HEK293 (cell line): ENCODE results near the gene PROK1.
A peak's percentile ranks its signal among the peaks of the same experiment; 100 is the strongest.

Experiments used
- CTCF ChIA-PET: fragments of 350-600 bp; formaldehyde crosslinking; extraction: SDS; loops from one replicate; lab custom pipeline; 2021; ENCODE audit warnings: antibody characterized with exemption; lab: Yijun Ruan, JAX
- POLR2A ChIA-PET: fragments of 300-600 bp; formaldehyde crosslinking; extraction: SDS; loops from one replicate; lab custom pipeline; 2020; ENCODE audit warnings: antibody characterized with exemption, inconsistent platforms; lab: Yijun Ruan, JAX
- H3K27ac ChIP-seq: fragments of 200-500 bp; sonication (Bioruptor generic); 2 replicates; pipeline ENCODE4 v1.5.1; 2014; ENCODE audit warnings: low read depth, low read length, control low read depth, inconsistent platforms; ENCODE audit errors: extremely low read depth
- H3K36me3 ChIP-seq, 2 experiments: fragments of 200-500 bp in 1 of 2; sonication (Bioruptor generic) in 1 of 2; 1 replicate in 1 of 2; 2 replicates in 1 of 2; pipeline ENCODE4 v1.5.1; 2014 to 2017; ENCODE audit warnings: inconsistent platforms in 2 of 2, low read length in 2 of 2; ENCODE audit not compliant: control insufficient read depth in 2 of 2, insufficient read depth in 1 of 2
- H3K4me1 ChIP-seq: fragments of 200-500 bp; sonication (Bioruptor generic); 2 replicates; pipeline ENCODE4 v1.5.1; 2014; ENCODE audit warnings: mild to moderate bottlenecking, low read length, inconsistent platforms; ENCODE audit not compliant: control insufficient read depth, insufficient read depth
- H3K4me3 ChIP-seq: 2 replicates; pipeline ENCODE4 v1.5.1; 2011; ENCODE audit warnings: low read depth, mild to moderate bottlenecking, control low read depth, low read length, moderate library complexity
- H3K9me3 ChIP-seq: fragments of 200-500 bp; sonication (Bioruptor generic); 2 replicates; pipeline ENCODE4 v1.5.1; 2014; ENCODE audit warnings: low read depth, low read length, inconsistent platforms; ENCODE audit not compliant: control insufficient read depth, insufficient read depth
- EGR2 ChIP-seq: fragments of 450-650 bp; formaldehyde crosslinking; IDR thresholded peaks from 2 replicates; pipeline ENCODE4 v1.5.1; 2016; ENCODE audit warnings: low read depth, missing biosample characterization, missing genetic modification characterization
- FEZF1 ChIP-seq: fragments of 450-650 bp; formaldehyde crosslinking; IDR thresholded peaks from 2 replicates; pipeline ENCODE4 v1.5.1; 2016; ENCODE audit warnings: missing biosample characterization, missing genetic modification characterization
- INSM2 ChIP-seq: fragments of 450-650 bp; formaldehyde crosslinking; IDR thresholded peaks from 2 replicates; pipeline ENCODE4 v1.5.1; 2016; ENCODE audit warnings: missing biosample characterization, missing genetic modification characterization
- SP3 ChIP-seq: fragments of 450-650 bp; formaldehyde crosslinking; IDR thresholded peaks from 2 replicates; pipeline ENCODE4 v1.5.1; 2016; ENCODE audit warnings: missing biosample characterization, missing genetic modification characterization
- YY2 ChIP-seq: fragments of 450-650 bp; formaldehyde crosslinking; IDR thresholded peaks from 2 replicates; pipeline ENCODE4 v1.5.1; 2016; ENCODE audit warnings: missing biosample characterization, missing genetic modification characterization
- ZBTB17 ChIP-seq: fragments of 450-650 bp; formaldehyde crosslinking; IDR thresholded peaks from 2 replicates; pipeline ENCODE4 v1.5.1; 2016; ENCODE audit warnings: missing biosample characterization, missing genetic modification characterization
- ZBTB20 ChIP-seq: fragments of 450-650 bp; formaldehyde crosslinking; IDR thresholded peaks from 2 replicates; pipeline ENCODE4 v1.5.1; 2016; ENCODE audit warnings: missing biosample characterization, missing genetic modification characterization
- ZBTB8A ChIP-seq: fragments of 450-650 bp; formaldehyde crosslinking; IDR thresholded peaks from 2 replicates; pipeline ENCODE4 v1.5.1; 2016; ENCODE audit warnings: missing biosample characterization, missing genetic modification characterization
- ZFHX2 ChIP-seq: fragments of 450-650 bp; formaldehyde crosslinking; conservative IDR thresholded peaks from 2 replicates; pipeline ENCODE4 v1.5.1; 2016; ENCODE audit warnings: missing biosample characterization, missing genetic modification characterization
- ZNF140 ChIP-seq: fragments of 450-650 bp; formaldehyde crosslinking; IDR thresholded peaks from 2 replicates; pipeline ENCODE4 v1.5.1; 2016; ENCODE audit warnings: missing biosample characterization, missing genetic modification characterization
- ZNF146 ChIP-seq: fragments of 450-650 bp; formaldehyde crosslinking; IDR thresholded peaks from 2 replicates; pipeline ENCODE4 v1.5.1; 2016; ENCODE audit warnings: missing biosample characterization, missing genetic modification characterization
- ZNF174 ChIP-seq: fragments of 450-650 bp; formaldehyde crosslinking; IDR thresholded peaks from 2 replicates; pipeline ENCODE4 v1.5.0; 2017; ENCODE audit warnings: missing biosample characterization, mild to moderate bottlenecking, missing genetic modification characterization
- ZNF202 ChIP-seq: fragments of 450-650 bp; formaldehyde crosslinking; IDR thresholded peaks from 2 replicates; pipeline ENCODE4 v1.5.1; 2016; ENCODE audit warnings: missing biosample characterization, missing genetic modification characterization, borderline replicate concordance
- ZNF280D ChIP-seq: fragments of 450-650 bp; formaldehyde crosslinking; IDR thresholded peaks from 2 replicates; pipeline ENCODE4 v1.5.1; 2016; ENCODE audit warnings: missing biosample characterization, missing genetic modification characterization
- ZNF335 ChIP-seq: fragments of 450-650 bp; formaldehyde crosslinking; conservative IDR thresholded peaks from 2 replicates; pipeline ENCODE4 v1.5.1; 2016; ENCODE audit warnings: missing biosample characterization, missing genetic modification characterization
- ZNF488 ChIP-seq: fragments of 450-650 bp; formaldehyde crosslinking; IDR thresholded peaks from 2 replicates; pipeline ENCODE4 v1.5.1; 2016; ENCODE audit warnings: missing biosample characterization, missing genetic modification characterization
- ZNF560 ChIP-seq: fragments of 450-650 bp; formaldehyde crosslinking; IDR thresholded peaks from 2 replicates; pipeline ENCODE4 v1.5.1; 2017; ENCODE audit warnings: missing biosample characterization, missing genetic modification characterization, borderline replicate concordance
- ZNF639 ChIP-seq: fragments of 450-650 bp; formaldehyde crosslinking; IDR thresholded peaks from 2 replicates; pipeline ENCODE4 v1.5.1; 2016; ENCODE audit warnings: missing biosample characterization, missing genetic modification characterization

Gene PROK1

GRCh38 chr1:110450929-110451328 is at the start of gene PROK1:
Gene PROK1, plus strand, starts transcription at chr1:110451149. Its CDS starts 68 bp downstream, at chr1:110451217.
- no peak within 1 kb of the TSS for H3K27ac ChIP-seq
- H3K4me1 ChIP-seq, result no peaks in the 10 kb centered on the region
- H3K36me3 ChIP-seq, result no peaks in the 10 kb centered on the region
- H3K9me3 ChIP-seq, result no peaks in the 10 kb centered on the region
- ChIA-PET CTCF (interaction anchor here (0.7 to 15.5 kb wide), 5 partner anchors 9 to 877 kb away, joined by 3 to 305 read pairs (median 9); no protein-coding TSS in a partner anchor), POLR2A (no interaction called here)
- no peak within 1 kb of the TSS for H3K4me3 ChIP-seq
- TF ChIP-seq ZNF202 (tag by site-specific recombination) (no peak), ZNF560 (tag by site-specific recombination) (no peak), ZBTB17 (peak; percentile 71), ZNF639 (no peak)

GRCh38 chr1:110403805-110404204 is 47.1 kb upstream of the PROK1 start:
- Histone ChIP-seq H3K4me1 (no peaks in the 10 kb centered on the region), H3K9me3 (no peaks in the 10 kb centered on the region), H3K36me3 (peaks cover 44 to 69% of the 10 kb centered on the region in 2 experiments), H3K4me3 (no peak overlapping the region), H3K27ac (no peak overlapping the region)
- TF ChIP-seq EGR2 (tag by site-specific recombination), result no peak
- TF ChIP-seq ZNF335 (tag by site-specific recombination), result no peak
- no peak for TF ChIP-seq ZNF488 (tag by site-specific recombination)
- TF ChIP-seq INSM2 (tag by site-specific recombination), result no peak
- TF ChIP-seq YY2 (tag by site-specific recombination), result no peak
- no peak for TF ChIP-seq ZBTB8A (tag by site-specific recombination)
- no peak for TF ChIP-seq ZNF140 (tag by site-specific recombination)
- TF ChIP-seq FEZF1, result no peak
- TF ChIP-seq ZNF146, result no peak
- no peak for TF ChIP-seq ZNF280D (tag by site-specific recombination)
- TF ChIP-seq ZBTB20 (tag by site-specific recombination), result no peak
- TF ChIP-seq SP3, result no peak
- no peak for TF ChIP-seq ZNF174 (tag by site-specific recombination)
- TF ChIP-seq ZFHX2 (tag by site-specific recombination), result no peak
- ChIA-PET POLR2A (no interaction called here), CTCF (interaction anchor here (0.6 to 3.7 kb wide), 3 partner anchors 9 to 196 kb away, joined by 3 to 9 read pairs (median 7); no protein-coding TSS in a partner anchor)
